Neural cell (in vitro differentiated cells): ENCODE results near the gene SNTB2. TPM values are rescaled to one million over a fixed set of nuclear protein-coding genes. Genes with fewer than 3 reads are reported as not detected.

Source experiments
- H2AFZ ChIP-seq: fragments of 200-600, 300-800 bp; sonication (generic), shearing (Covaris generic); 2 replicates; pipeline ENCODE4 v1.6.0; 2014; ENCODE audit warnings: low read depth, mild to moderate bottlenecking, antibody characterized with exemption, low read length, moderate library complexity
- H3F3A ChIP-seq: fragments of 200-600 bp; shearing (Covaris generic); 2 replicates; pipeline ENCODE4 v1.6.1; 2016; ENCODE audit warnings: mild to moderate bottlenecking, moderate library complexity, mixed read lengths, antibody characterized with exemption, low read length; ENCODE audit not compliant: insufficient read depth, poor library complexity, severe bottlenecking
- H3K27ac ChIP-seq: fragments of 200-600, 300-800 bp; sonication (generic), shearing (Covaris generic); 2 replicates; pipeline ENCODE4 v1.5.1; 2014; ENCODE audit warnings: mild to moderate bottlenecking, low read length, moderate library complexity
- H3K27me3 ChIP-seq: fragments of 300-800, 200-600 bp; sonication (generic), shearing (Covaris generic); 2 replicates; pipeline ENCODE4 v1.6.0; 2014; ENCODE audit warnings: mild to moderate bottlenecking, low read depth, low read length, moderate library complexity; ENCODE audit not compliant: insufficient read depth
- H3K36me3 ChIP-seq: fragments of 300-800, 200-600 bp; sonication (generic), shearing (Covaris generic); 2 replicates; pipeline ENCODE4 v1.5.1; 2014; ENCODE audit warnings: mild to moderate bottlenecking, antibody characterized with exemption, low read length, moderate library complexity; ENCODE audit not compliant: insufficient read depth
- H3K4me2 ChIP-seq: fragments of 300-800, 200-600 bp; sonication (generic), shearing (Covaris generic); 2 replicates; pipeline ENCODE4 v1.6.0; 2014; ENCODE audit warnings: mild to moderate bottlenecking, low read length
- H3K4me3 ChIP-seq: fragments of 300-800, 200-600 bp; sonication (generic), shearing (Covaris generic); 2 replicates; pipeline ENCODE4 v1.5.1; 2014; ENCODE audit warnings: mild to moderate bottlenecking, low read length, moderate library complexity
- H3K79me2 ChIP-seq: fragments of 200-600 bp; shearing (Covaris generic); replicated peaks from 2 replicates; pipeline ENCODE4 v1.6.0; 2014; ENCODE audit warnings: mild to moderate bottlenecking, low read length, moderate library complexity; ENCODE audit not compliant: insufficient read depth
- H3K9ac ChIP-seq: fragments of 300-800, 200-600 bp; sonication (generic), shearing (Covaris generic); 2 replicates; pipeline ENCODE4 v1.6.1; 2016; ENCODE audit warnings: mild to moderate bottlenecking, low read length, mixed read lengths
- H3K9me2 ChIP-seq: fragments of 200-600 bp; shearing (Covaris generic); 2 replicates; pipeline ENCODE4 v1.6.1; 2016; ENCODE audit warnings: mild to moderate bottlenecking, low read length, mixed read lengths; ENCODE audit not compliant: insufficient read depth
- H3K9me3 ChIP-seq: fragments of 200-600, 300-800 bp; sonication (generic), shearing (Covaris generic); 2 replicates; pipeline ENCODE4 v1.6.1; 2016; ENCODE audit warnings: mild to moderate bottlenecking, mixed run types, low read length, moderate library complexity, mixed read lengths
- H4K20me1 ChIP-seq: fragments of 200-600 bp; shearing (Covaris generic); 2 replicates; pipeline ENCODE4 v1.6.1; 2016; ENCODE audit warnings: mild to moderate bottlenecking, mixed run types; ENCODE audit not compliant: insufficient read depth
- EP300 ChIP-seq: fragments of 450-650 bp; conservative IDR thresholded peaks from 2 replicates; pipeline ENCODE4 v1.6.1; 2014; ENCODE audit warnings: antibody characterized with exemption, mild to moderate bottlenecking, moderate library complexity; ENCODE audit not compliant: poor library complexity, severe bottlenecking
- EZH2 ChIP-seq: fragments of 200-600, 300-800 bp; shearing (Covaris generic), sonication (generic); IDR thresholded peaks from 2 replicates; pipeline ENCODE4 v1.6.1; 2014; ENCODE audit warnings: antibody characterized with exemption, low read length, borderline replicate concordance, mild to moderate bottlenecking; ENCODE audit not compliant: insufficient read depth, poor library complexity, severe bottlenecking
- MXI1 ChIP-seq: fragments of 450-650 bp; conservative IDR thresholded peaks from 2 replicates; pipeline ENCODE4 v1.6.1; 2014; ENCODE audit warnings: antibody characterized with exemption, mild to moderate bottlenecking; ENCODE audit not compliant: poor library complexity, severe bottlenecking
- POLR2AphosphoS5 ChIP-seq: IDR thresholded peaks from 2 replicates; pipeline ENCODE4 v1.6.1; 2012
- RAD21 ChIP-seq: fragments of 450-650 bp; conservative IDR thresholded peaks from 2 replicates; pipeline ENCODE4 v1.6.1; 2014; ENCODE audit warnings: antibody characterized with exemption, mild to moderate bottlenecking, moderate library complexity
- SMC3 ChIP-seq: fragments of 450-650 bp; conservative IDR thresholded peaks from 2 replicates; pipeline ENCODE4 v1.6.1; 2014; ENCODE audit warnings: antibody characterized with exemption, mild to moderate bottlenecking, moderate library complexity; ENCODE audit not compliant: poor library complexity
- TAF1 ChIP-seq: IDR thresholded peaks from 2 replicates; pipeline ENCODE4 v1.6.1; 2012; ENCODE audit warnings: low read depth
- polyA plus RNA-seq: library from polyadenylated mRNA; depleted of rRNA; stranded (reverse); fragments of >200 nt; gene quantifications from 2 replicates; pipeline ENCODE4 v1.2.3, GENCODE V29; 2014
- TF ChIP-seq, protein P1 (sequence below): IDR thresholded peaks from 2 replicates; pipeline ENCODE4 v1.6.1; 2012; ENCODE audit warnings: borderline replicate concordance
- TF ChIP-seq, protein P2 (sequence below): fragments of 450-650 bp; IDR thresholded peaks from 2 replicates; pipeline ENCODE4 v1.5.1; 2014; ENCODE audit warnings: antibody characterized with exemption, mild to moderate bottlenecking, moderate library complexity; ENCODE audit not compliant: poor library complexity, severe bottlenecking

SNTB2 gene
- polyA plus RNA-seq, 1 donor from 2014 or later: 7.0 TPM

DNA sequence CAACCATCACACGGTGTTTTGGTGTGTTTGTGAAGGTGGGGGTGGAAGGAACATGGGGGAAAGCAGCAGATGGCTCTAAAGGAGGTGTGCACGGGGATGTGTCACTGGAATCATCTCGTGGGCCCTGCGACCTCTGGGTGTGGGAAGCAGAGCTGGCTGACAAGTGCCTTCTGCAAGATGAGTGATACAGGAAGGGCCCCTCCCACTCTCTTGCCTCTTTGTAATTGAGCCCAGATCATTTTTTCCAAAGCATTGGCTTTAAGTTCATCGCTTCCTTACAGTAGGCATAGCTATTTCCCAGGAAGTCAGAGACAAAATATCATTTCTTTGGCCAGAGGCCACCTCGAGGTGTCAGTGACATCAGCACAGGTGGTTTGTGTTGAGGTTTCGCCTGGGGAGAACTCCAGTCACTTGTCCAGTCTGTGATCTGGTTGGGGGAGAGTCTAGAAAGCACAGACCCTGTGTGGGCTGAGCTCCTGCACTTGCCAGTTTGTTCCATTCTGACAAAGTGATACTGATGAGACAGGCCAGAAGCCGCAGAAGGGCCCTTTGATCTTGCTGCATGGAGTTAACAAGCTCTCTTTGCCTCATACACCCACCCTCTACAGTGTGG, 20.6 kb upstream of the SNTB2 start:
- Histone ChIP-seq H3K27ac (no peak overlapping the region), H3K9ac (no peak overlapping the region), H3K36me3 (peaks cover 13% of the 10 kb centered on the region)

DNA sequence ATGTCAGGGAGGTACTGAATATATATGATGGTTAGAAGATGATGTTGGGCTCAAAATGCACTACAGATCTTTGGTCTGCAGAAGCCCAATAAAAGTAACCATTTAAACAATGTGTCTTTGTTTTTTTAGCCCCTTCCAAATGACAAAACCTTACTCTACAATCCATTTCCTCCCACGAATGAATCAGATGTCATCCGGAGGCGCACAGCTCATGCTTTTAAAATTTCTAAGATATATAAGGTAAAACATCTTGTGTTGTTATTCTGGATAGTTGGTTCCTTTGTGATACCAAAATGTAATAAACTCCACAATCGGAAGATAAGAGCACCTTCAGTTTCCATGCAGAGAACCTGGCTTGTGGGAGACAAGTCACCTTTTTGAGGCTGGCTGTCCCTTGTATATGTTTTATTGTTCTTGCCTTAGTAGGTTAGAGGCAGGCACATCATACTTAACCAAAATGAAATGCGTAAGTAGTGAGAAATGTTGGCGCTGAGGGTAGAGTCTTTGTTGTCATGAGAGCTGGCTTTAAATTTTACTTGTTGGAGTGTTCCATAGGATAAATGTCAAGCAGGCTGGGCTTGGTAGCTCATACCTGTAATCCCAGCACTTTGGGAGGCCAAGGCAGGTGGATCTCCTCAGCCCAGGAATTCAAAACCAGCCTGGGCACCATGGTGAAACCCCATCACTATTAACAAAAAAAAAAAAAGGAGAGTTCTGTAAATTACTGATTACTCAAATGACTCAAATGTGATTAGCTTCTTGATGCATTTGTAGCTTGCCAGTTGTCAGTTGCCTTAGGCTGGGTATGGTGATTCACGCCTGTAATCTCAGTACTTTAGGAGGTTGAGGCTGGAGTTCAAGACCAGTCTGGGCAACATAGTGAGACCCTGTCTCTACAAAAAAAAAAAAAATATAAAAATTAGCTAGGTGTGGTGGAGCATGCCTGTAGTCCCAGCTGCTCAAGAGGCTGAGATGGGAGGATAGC, 19.7 kb upstream of the SNTB2 start:
- Histone ChIP-seq H3F3A (no peaks in the 10 kb centered on the region), H3K36me3 (peaks cover 13% of the 10 kb centered on the region), H3K9ac (no peak overlapping the region), H2AFZ (no peak overlapping the region), H3K27ac (no peak overlapping the region), H3K4me2 (no peak overlapping the region), H3K79me2 (no peaks in the 10 kb centered on the region), H3K4me3 (no peak overlapping the region), H3K9me3 (no peaks in the 10 kb centered on the region), H3K9me2 (no peaks in the 10 kb centered on the region), H3K27me3 (no peaks in the 10 kb centered on the region), H4K20me1 (no peaks in the 10 kb centered on the region)
- no peak for TF ChIP-seq EP300
- TF ChIP-seq EZH2: no peak
- TF ChIP-seq MXI1: no peak
- no peak for TF ChIP-seq TAF1
- no peak for TF ChIP-seq SMC3
- TF ChIP-seq, protein P1, sequence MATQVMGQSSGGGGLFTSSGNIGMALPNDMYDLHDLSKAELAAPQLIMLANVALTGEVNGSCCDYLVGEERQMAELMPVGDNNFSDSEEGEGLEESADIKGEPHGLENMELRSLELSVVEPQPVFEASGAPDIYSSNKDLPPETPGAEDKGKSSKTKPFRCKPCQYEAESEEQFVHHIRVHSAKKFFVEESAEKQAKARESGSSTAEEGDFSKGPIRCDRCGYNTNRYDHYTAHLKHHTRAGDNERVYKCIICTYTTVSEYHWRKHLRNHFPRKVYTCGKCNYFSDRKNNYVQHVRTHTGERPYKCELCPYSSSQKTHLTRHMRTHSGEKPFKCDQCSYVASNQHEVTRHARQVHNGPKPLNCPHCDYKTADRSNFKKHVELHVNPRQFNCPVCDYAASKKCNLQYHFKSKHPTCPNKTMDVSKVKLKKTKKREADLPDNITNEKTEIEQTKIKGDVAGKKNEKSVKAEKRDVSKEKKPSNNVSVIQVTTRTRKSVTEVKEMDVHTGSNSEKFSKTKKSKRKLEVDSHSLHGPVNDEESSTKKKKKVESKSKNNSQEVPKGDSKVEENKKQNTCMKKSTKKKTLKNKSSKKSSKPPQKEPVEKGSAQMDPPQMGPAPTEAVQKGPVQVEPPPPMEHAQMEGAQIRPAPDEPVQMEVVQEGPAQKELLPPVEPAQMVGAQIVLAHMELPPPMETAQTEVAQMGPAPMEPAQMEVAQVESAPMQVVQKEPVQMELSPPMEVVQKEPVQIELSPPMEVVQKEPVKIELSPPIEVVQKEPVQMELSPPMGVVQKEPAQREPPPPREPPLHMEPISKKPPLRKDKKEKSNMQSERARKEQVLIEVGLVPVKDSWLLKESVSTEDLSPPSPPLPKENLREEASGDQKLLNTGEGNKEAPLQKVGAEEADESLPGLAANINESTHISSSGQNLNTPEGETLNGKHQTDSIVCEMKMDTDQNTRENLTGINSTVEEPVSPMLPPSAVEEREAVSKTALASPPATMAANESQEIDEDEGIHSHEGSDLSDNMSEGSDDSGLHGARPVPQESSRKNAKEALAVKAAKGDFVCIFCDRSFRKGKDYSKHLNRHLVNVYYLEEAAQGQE: no peak
- TF ChIP-seq, protein P2, sequence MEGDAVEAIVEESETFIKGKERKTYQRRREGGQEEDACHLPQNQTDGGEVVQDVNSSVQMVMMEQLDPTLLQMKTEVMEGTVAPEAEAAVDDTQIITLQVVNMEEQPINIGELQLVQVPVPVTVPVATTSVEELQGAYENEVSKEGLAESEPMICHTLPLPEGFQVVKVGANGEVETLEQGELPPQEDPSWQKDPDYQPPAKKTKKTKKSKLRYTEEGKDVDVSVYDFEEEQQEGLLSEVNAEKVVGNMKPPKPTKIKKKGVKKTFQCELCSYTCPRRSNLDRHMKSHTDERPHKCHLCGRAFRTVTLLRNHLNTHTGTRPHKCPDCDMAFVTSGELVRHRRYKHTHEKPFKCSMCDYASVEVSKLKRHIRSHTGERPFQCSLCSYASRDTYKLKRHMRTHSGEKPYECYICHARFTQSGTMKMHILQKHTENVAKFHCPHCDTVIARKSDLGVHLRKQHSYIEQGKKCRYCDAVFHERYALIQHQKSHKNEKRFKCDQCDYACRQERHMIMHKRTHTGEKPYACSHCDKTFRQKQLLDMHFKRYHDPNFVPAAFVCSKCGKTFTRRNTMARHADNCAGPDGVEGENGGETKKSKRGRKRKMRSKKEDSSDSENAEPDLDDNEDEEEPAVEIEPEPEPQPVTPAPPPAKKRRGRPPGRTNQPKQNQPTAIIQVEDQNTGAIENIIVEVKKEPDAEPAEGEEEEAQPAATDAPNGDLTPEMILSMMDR: no peak

More for the DNA sequence above, 20.6 kb upstream of the SNTB2 start:
- no peaks in the 10 kb centered on the region for H3K79me2 ChIP-seq
- H3K27me3 ChIP-seq: no peaks in the 10 kb centered on the region
- H3F3A ChIP-seq: no peaks in the 10 kb centered on the region
- H3K9me2 ChIP-seq: no peaks in the 10 kb centered on the region
- no peak overlapping the region for H3K4me3 ChIP-seq
- H4K20me1 ChIP-seq: no peaks in the 10 kb centered on the region
- H3K4me2 ChIP-seq: no peak overlapping the region
- TF ChIP-seq RAD21 (no peak), POLR2AphosphoS5 (no peak), EP300 (no peak), SMC3 (no peak), TAF1 (no peak), EZH2 (no peak), MXI1 (no peak)
- TF ChIP-seq, protein P1: no peak
- TF ChIP-seq, protein P2: no peak
- H2AFZ ChIP-seq: no peak overlapping the region
- H3K9me3 ChIP-seq: no peaks in the 10 kb centered on the region
